Suprapubic skin (tissue), 4 donors: Measurements from ENCODE around the gene EPRS1.

ENCODE experiments used
- EP300 ChIP-seq: sonication (generic); formaldehyde crosslinking; IDR thresholded peaks from one replicate; pipeline ENCODE4 v1.6.1; 2017; ENCODE audit warnings: antibody characterized with exemption
- POLR2A ChIP-seq, 2 donors: fragments of 450-650 bp; IDR thresholded peaks; one replicate each; pipeline ENCODE4 v1.6.1; 2017; ENCODE audit warnings: antibody characterized with exemption in 2 of 2, mild to moderate bottlenecking in 2 of 2, moderate library complexity in 2 of 2
- POLR2AphosphoS5 ChIP-seq, 3 donors: sonication (generic); formaldehyde crosslinking; IDR thresholded peaks; one replicate each; pipeline ENCODE4 v1.6.1; 2017; ENCODE audit warnings: antibody characterized with exemption in 3 of 3
- TF ChIP-seq, protein P1 (sequence below), 2 donors: fragments of 200-600 bp in 1 of 2; fragments of 450-650 bp in 1 of 2; sonication (generic) in 1 of 2; IDR thresholded peaks; one replicate each; pipeline ENCODE4 v1.5.1; 2016 to 2019; ENCODE audit warnings: antibody characterized with exemption in 2 of 2, mild to moderate bottlenecking in 1 of 2, moderate library complexity in 1 of 2

DNA sequence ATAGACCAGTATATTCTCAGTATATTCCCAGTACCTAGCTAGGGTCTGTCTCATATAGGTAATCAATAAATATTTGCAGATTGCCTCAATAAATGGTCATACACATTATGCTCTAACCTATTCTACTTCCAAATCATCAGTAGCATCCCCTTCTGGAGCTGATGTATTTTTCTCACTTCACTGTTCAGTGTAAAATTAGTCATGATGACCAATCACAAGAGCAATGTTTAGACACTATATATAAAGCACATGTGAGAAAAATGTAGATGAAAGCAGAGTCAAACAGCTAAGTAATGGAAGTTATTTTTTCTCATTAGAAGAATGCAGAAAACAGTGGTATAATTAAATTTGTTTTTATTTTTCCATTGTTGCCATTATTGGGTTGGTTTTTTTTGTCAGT is 34.7 kb downstream of the EPRS1 start:
- TF ChIP-seq, protein P1, sequence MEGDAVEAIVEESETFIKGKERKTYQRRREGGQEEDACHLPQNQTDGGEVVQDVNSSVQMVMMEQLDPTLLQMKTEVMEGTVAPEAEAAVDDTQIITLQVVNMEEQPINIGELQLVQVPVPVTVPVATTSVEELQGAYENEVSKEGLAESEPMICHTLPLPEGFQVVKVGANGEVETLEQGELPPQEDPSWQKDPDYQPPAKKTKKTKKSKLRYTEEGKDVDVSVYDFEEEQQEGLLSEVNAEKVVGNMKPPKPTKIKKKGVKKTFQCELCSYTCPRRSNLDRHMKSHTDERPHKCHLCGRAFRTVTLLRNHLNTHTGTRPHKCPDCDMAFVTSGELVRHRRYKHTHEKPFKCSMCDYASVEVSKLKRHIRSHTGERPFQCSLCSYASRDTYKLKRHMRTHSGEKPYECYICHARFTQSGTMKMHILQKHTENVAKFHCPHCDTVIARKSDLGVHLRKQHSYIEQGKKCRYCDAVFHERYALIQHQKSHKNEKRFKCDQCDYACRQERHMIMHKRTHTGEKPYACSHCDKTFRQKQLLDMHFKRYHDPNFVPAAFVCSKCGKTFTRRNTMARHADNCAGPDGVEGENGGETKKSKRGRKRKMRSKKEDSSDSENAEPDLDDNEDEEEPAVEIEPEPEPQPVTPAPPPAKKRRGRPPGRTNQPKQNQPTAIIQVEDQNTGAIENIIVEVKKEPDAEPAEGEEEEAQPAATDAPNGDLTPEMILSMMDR (IDR thresholded peaks at IDR 0.05): no peak
- TF ChIP-seq POLR2AphosphoS5 (IDR thresholded peaks at IDR 0.05): no peak
- TF ChIP-seq POLR2A (IDR thresholded peaks at IDR 0.05): no peak
- no peak for TF ChIP-seq EP300
